Measurements from ENCODE around the gene GSAP. TPM values are rescaled to one million over a fixed set of nuclear protein-coding genes. Genes with fewer than 3 reads are reported as not detected.
A peak's percentile ranks its signal among the peaks of the same experiment; 100 is the strongest.

GSAP gene
- total and polyA plus RNA-seq, 2 donors (not counting 1 experiment from before 2014, with no cell fraction given): 140 to 207 TPM

DNA sequence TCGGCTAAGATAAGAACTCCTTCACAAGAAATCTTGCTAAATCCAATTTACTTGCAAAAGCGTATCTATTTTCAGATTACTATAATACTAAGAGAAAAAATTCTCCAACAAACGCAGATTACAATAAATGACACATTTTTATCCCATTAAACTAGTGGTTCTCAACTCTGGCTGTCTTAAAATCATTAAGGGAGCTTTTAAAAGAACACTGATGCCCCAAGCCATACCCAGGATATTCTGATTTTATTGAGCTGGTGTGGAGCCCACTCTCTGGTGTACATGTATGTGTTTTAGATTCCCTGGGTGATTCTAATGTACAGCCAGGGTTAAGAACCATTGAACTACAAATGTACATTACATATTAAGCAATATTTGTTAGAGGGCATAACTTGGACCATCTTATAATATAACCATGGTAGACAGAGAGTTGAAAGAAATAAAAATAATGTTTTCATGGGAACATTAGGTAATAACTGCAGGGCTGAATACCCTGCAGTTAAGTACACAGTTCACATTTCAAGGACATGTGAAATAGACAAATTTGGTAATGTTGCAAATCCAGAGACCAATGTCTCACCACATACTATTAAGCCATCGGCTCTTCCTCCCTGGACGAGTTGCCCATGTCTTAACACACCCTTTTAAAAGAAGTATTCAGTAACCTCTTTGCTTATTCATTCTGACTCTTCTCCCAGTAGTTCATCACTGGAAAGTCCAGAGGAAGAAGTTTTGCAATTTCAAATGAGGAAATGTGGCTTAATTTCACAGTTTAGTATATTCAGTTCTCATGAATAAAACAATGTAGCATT is 6.2 kb downstream of the GSAP start:
- no peak overlapping the region for H3K9ac ChIP-seq (ENCODE audit: low read length)
- no peaks in the 10 kb centered on the region for H3K9me3 Mint-ChIP-seq (ENCODE audit: insufficient read depth)
- DNase-seq (no peak), ATAC-seq (ENCODE audit: low read depth) (no peak)
- H3K4me1 Mint-ChIP-seq: peaks cover 60% of the 10 kb centered on the region
- H3K4me1 ChIP-seq (ENCODE audit: control insufficient read depth in 2 of 2, insufficient read depth in 2 of 2, low read length in 2 of 2): peaks cover 22 to 40% of the 10 kb centered on the region in 2 donors
- no peak overlapping the region for H3K4me3 Mint-ChIP-seq
- H3K9me3 ChIP-seq (ENCODE audit: control extremely low read depth in 1 of 3, control insufficient read depth in 2 of 3, insufficient read depth in 1 of 3, low read length in 2 of 3): no peaks in the 10 kb centered on the region
- no peak for TF ChIP-seq EZH2 (IDR thresholded peaks at IDR 0.05; ENCODE audit: borderline replicate concordance, insufficient read depth, low read depth, low read length, poor library complexity, severe bottlenecking)
- TF ChIP-seq CTCF (IDR thresholded peaks at IDR 0.05): no peak
- no peaks in the 10 kb centered on the region for H3K36me3 ChIP-seq (replicated peaks in 1 of 2; ENCODE audit: control extremely low read depth in 1 of 2, control insufficient read depth in 1 of 2, extremely low read depth in 1 of 2, insufficient read depth in 2 of 2, low read length in 1 of 2)
- H2AFZ ChIP-seq (ENCODE audit: insufficient read depth, low read depth, low read length, poor library complexity, severe bottlenecking): no peak overlapping the region
- H3K27me3 Mint-ChIP-seq: no peaks in the 10 kb centered on the region
- H3K4me2 ChIP-seq (replicated peaks; ENCODE audit: low read depth, low read length, poor library complexity, severe bottlenecking): no peak overlapping the region
- no CpG with 5 or more reads among the region's 5 CpGs for WGBS (ENCODE audit: insufficient coverage)
- intact Hi-C loops (cut with micrococcal nuclease): loop anchor here (1.0 to 10.0 kb wide), 3 partner anchors 9 to 75 kb away; no protein-coding TSS in a partner anchor
- H3K4me3 ChIP-seq (ENCODE audit: control extremely low read depth in 1 of 5, extremely low read depth in 1 of 5, insufficient read depth in 1 of 5, low read depth in 2 of 5, low read length in 4 of 5): no peak overlapping the region
- H3K27me3 ChIP-seq (replicated peaks in 1 of 4; ENCODE audit: control extremely low read depth in 1 of 4, control insufficient read depth in 3 of 4, insufficient read depth in 4 of 4, low read length in 3 of 4): no peaks in the 10 kb centered on the region
- H4K20me1 ChIP-seq (ENCODE audit: control insufficient read depth, insufficient read depth, low read length, poor library complexity, severe bottlenecking): peaks cover 15% of the 10 kb centered on the region
- peaks cover 84% of the 10 kb centered on the region for H3K79me2 ChIP-seq (ENCODE audit: control insufficient read depth, insufficient read depth, low read length)
- CTCF ChIA-PET: interaction anchor here (1.4 kb wide), 1 partner anchor 41 kb away, joined by 3 read pairs; no protein-coding TSS in a partner anchor
- H3K27ac Mint-ChIP-seq: peak overlapping the region; percentile 12
- POLR2A ChIA-PET: interaction anchor here (0.6 kb wide), 1 partner anchor 195 kb away, joined by 4 read pairs; no protein-coding TSS in a partner anchor
- peak overlapping the region in 1 of 2 donors; percentile 30 for H3K27ac ChIP-seq (ENCODE audit: low read length in 2 of 2)

All from B cell (primary cell).